Muscle layer of colon (tissue), 2 donors: ENCODE data around the gene KIF16B.
"Not testable (repeated sequence)": the region's sequence is repeated elsewhere in the genome, so short reads cannot be mapped to it uniquely, and the experiment has no call there.

Source experiments
- H3K27ac ChIP-seq: one replicate; pipeline ENCODE4 v1.7.0; 2013; ENCODE audit warnings: low read depth, mild to moderate bottlenecking, low read length, moderate library complexity
- H3K27me3 ChIP-seq, 2 donors: one replicate each; pipeline ENCODE4 v1.7.0; 2013; ENCODE audit warnings: low read length in 2 of 2, mild to moderate bottlenecking in 2 of 2; ENCODE audit not compliant: insufficient read depth in 2 of 2, control insufficient read depth in 1 of 2
- H3K36me3 ChIP-seq: one replicate; pipeline ENCODE4 v1.7.0; 2013; ENCODE audit warnings: mild to moderate bottlenecking, low read length; ENCODE audit not compliant: insufficient read depth
- H3K4me1 ChIP-seq: one replicate; pipeline ENCODE4 v1.7.0; 2013; ENCODE audit warnings: mild to moderate bottlenecking, low read length; ENCODE audit not compliant: insufficient read depth
- H3K4me3 ChIP-seq, 2 donors: one replicate each; pipeline ENCODE4 v1.7.0; 2013; ENCODE audit warnings: low read length in 2 of 2, low read depth in 1 of 2, mild to moderate bottlenecking in 1 of 2, moderate library complexity in 1 of 2
- H3K9ac ChIP-seq: one replicate; pipeline ENCODE4 v1.7.0; 2013; ENCODE audit warnings: low read length
- H3K9me3 ChIP-seq: one replicate; pipeline ENCODE4 v1.7.0; 2013; ENCODE audit warnings: mild to moderate bottlenecking, low read length
- donor health status: abdominal sarcoma.
- donor health status: Adenocarcinoma of cecum.

Gene KIF16B

GRCh38 chr20:16611817-16612216, 38.6 kb upstream of the KIF16B start:
- Histone ChIP-seq H3K4me3 (no peak overlapping the region), H3K9me3 (no peaks in the 10 kb centered on the region), H3K4me1 (peaks cover 20% of the 10 kb centered on the region)

GRCh38 chr20:16609066-16609465, 35.8 kb upstream of the KIF16B start:
- Histone ChIP-seq H3K9ac (no peak overlapping the region), H3K27ac (no peak overlapping the region), H3K4me3 (no peak overlapping the region), H3K9me3 (no peaks in the 10 kb centered on the region), H3K27me3 (no peaks in the 10 kb centered on the region), H3K36me3 (no peaks in the 10 kb centered on the region), H3K4me1 (peaks cover 16% of the 10 kb centered on the region)

More at GRCh38 chr20:16611817-16612216, 38.6 kb upstream of the KIF16B start:
- H3K27me3 ChIP-seq, result no peaks in the 10 kb centered on the region
- H3K36me3 ChIP-seq, result no peaks in the 10 kb centered on the region
- no peak overlapping the region for H3K27ac ChIP-seq
- no peak overlapping the region for H3K9ac ChIP-seq

GRCh38 chr20:16608277-16608650, 35.0 kb upstream of the KIF16B start:
- Histone ChIP-seq H3K4me1 (peaks cover 16% of the 10 kb centered on the region), H3K27ac (no peak overlapping the region), H3K4me3 (no peak overlapping the region), H3K27me3 (no peaks in the 10 kb centered on the region), H3K9ac (no peak overlapping the region), H3K9me3 (no peaks in the 10 kb centered on the region), H3K36me3 (no peaks in the 10 kb centered on the region)

DNA sequence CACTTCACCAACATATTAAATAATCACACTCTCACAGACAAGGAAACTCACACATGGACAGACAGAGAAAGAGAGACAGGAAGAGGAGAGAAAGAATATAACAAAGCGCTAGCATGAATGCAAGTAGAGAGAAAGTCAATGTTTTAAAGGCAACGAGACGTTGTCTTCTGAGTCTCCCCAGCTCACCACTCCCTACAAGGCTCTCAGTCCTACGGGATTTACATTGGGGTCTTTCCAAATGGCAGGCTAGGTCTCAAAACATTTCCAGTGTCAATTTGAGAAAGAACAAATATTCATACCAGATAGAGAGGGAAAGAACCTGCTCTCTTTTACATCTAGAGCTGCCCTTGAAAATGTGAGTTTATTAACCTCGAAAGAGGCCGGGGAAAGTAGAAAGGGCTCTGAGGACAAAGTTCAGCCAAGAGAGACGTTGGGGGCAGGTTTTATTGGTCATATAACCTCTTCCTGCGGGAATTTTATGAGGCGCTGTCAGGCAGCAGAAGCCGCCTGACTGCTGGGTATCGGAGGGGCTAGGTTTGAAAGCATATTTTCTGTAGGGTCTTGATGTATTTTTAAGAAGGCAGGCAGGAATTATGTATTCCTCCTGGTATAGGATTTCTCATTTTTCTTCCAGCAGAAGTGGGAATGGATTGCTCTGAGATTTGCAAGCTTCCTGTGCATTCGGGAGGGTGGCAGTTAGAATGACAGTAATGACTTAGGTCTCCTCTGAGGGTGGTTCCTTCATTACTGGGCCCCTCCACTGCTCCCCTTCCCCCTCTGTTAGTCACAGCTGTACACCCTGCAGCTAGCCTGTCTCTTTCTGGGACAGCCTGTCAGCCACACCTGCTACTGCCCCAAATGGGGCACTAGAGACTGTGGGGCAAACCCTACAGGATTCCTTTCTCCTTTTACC, 34.4 kb upstream of the KIF16B start:
- H3K27ac ChIP-seq, result no peak overlapping the region
- H3K4me3 ChIP-seq, result peak overlapping the region in 1 of 2 donors; percentile 14
- H3K27me3 ChIP-seq, result no peaks in the 10 kb centered on the region
- H3K36me3 ChIP-seq, result no peaks in the 10 kb centered on the region
- H3K4me1 ChIP-seq, result peaks cover 16% of the 10 kb centered on the region
- H3K9ac ChIP-seq, result no peak overlapping the region
- H3K9me3 ChIP-seq, result no peaks in the 10 kb centered on the region

DNA sequence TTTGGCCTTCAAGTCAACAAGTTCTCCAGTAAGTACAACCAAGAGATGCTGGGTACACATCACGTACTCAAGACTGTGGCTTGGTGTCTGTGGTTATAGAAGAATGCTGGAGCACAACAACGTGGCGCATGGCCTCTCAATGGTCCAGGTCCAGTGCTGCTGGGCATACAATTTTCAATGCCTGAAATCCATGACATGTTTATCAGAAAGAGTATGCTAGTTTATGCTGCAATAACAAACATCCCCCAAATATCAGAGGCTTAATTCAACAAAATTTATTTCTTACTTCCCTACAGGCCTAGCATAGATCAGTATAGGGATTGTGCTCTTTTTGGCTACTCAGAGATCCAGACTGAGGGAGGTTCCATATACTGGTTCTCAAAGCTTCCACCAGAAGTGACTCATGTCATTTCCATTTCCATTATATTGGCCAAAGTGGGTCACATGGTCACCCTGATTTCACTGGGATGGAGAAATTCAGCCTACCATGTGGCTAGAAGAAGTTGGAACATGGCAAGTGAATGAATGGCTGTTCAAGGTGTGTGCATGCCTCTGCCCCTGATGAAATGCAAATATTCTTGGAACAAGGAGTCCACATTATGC, 33.3 kb upstream of the KIF16B start:
- Histone ChIP-seq H3K4me1 (peaks cover 16% of the 10 kb centered on the region), H3K27ac (no peak overlapping the region), H3K27me3 (no peaks in the 10 kb centered on the region), H3K4me3 (no peak overlapping the region), H3K9ac (no peak overlapping the region), H3K9me3 (no peaks in the 10 kb centered on the region), H3K36me3 (no peaks in the 10 kb centered on the region)

- H3K9ac ChIP-seq, result no peak overlapping the region
- H3K9me3 ChIP-seq, result no peaks in the 10 kb centered on the region
- no peak overlapping the region for H3K4me3 ChIP-seq
- no peaks in the 10 kb centered on the region for H3K27me3 ChIP-seq
- H3K4me1 ChIP-seq, result no peaks in the 10 kb centered on the region
- H3K36me3 ChIP-seq, result no peaks in the 10 kb centered on the region
- no peak overlapping the region for H3K27ac ChIP-seq
Observed at GRCh38 chr20:16601047-16601446, 27.8 kb upstream of the KIF16B start.

DNA sequence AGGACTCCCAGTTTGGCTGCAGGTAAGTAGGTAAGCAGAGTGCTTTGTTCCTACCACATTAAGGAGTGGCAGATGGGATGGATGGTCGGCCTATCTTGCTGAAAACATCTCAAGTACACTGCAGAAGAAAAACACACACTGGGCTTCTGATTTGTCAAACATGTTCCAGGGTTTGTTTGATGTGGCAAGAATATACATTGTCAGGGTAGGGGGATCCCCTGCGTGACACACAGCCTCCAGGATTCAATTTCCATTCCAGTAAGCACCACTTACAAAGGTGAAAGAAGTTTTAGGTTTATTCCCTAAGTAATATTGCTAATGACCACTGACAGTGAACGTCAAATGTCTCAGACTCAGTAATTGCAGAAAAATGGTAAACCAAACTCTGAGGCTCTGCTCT, 26.0 kb upstream of the KIF16B start:
- no peak overlapping the region for H3K9ac ChIP-seq
- no peak overlapping the region for H3K27ac ChIP-seq
- no peak overlapping the region for H3K4me3 ChIP-seq
- no peaks in the 10 kb centered on the region for H3K4me1 ChIP-seq
- H3K36me3 ChIP-seq, result no peaks in the 10 kb centered on the region
- no peaks in the 10 kb centered on the region for H3K9me3 ChIP-seq
- no peaks in the 10 kb centered on the region for H3K27me3 ChIP-seq

- Histone ChIP-seq H3K4me3 (no peak overlapping the region), H3K27me3 (no peaks in the 10 kb centered on the region), H3K27ac (no peak overlapping the region), H3K4me1 (no peaks in the 10 kb centered on the region), H3K9ac (no peak overlapping the region), H3K36me3 (no peaks in the 10 kb centered on the region), H3K9me3 (no peaks in the 10 kb centered on the region)
Observed at GRCh38 chr20:16596991-16597390, 23.7 kb upstream of the KIF16B start.

DNA sequence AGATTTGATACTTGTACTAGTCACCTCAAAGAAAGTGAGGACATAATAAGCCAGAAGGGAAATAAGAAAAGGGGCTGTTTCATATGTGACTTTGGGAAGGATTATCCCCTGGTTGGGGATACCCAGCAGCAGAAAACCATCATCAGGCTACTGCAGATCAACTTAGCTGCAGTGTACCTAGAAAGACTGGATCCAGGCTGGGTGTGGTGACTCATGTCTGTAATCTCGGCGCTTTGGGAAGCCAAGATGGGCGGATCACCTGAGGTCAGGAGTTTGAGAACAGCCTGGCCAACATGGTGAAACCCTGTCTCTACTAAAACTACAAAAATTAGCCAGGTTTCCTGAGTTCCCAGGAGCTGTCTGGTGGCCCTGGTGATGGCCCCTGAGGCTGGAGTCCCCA, 23.2 kb upstream of the KIF16B start:
- not testable (repeated sequence) for H3K9me3 ChIP-seq, H3K27ac ChIP-seq, H3K4me3 ChIP-seq, H3K4me1 ChIP-seq, H3K27me3 ChIP-seq, H3K9ac ChIP-seq, H3K36me3 ChIP-seq

DNA sequence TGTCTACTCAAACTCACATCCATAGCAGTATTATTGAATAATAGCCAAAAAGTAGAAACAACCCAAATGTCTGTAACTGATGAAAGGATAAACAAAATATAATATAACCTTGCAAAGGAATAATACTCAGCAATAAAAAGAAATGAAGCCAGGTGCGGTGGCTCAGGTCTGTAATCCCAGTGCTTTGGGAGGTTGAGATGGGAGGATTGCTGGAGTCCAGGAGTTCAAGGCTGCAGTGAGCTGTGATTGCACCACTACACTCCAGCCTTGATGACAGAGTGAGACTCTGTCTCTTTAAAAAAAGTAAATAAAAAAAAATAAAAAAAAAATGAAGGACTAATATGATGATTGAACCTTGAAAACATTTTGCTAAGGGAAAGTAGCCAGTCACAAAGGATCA, 22.1 kb upstream of the KIF16B start:
- Histone ChIP-seq H3K27ac (no peak overlapping the region), H3K9me3 (no peaks in the 10 kb centered on the region), H3K4me3 (no peak overlapping the region), H3K36me3 (no peaks in the 10 kb centered on the region), H3K4me1 (no peaks in the 10 kb centered on the region), H3K27me3 (no peaks in the 10 kb centered on the region), H3K9ac (no peak overlapping the region)

DNA sequence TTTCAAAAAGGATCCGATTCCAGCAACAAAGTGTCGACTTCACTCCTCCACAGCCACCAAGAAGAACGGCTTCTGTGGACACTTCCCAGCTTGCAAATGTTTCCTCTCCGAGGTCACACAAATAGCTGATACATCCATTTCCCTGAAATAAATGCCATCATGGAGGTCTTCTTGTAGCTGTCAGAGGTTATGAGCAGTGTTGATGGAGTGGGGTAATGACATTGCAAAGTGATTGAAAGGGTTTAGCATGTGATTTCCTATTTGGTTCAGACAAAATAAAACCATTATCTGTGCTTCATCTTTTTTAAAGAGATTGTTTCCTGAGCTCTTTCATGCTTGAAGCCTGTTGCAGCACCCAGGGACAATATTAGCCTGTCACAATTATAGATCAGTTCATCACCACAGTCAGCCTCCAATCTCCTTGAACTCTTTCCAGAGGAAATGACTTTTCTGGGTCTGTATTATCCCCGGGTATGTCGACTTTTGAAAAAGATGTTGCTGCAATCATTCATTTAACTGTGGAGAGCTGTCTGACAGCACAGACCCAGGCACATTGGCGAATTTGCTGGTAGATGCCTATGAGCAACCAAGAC, 16.9 kb upstream of the KIF16B start:
- H3K9me3 ChIP-seq, result no peaks in the 10 kb centered on the region
- no peaks in the 10 kb centered on the region for H3K36me3 ChIP-seq
- no peaks in the 10 kb centered on the region for H3K4me1 ChIP-seq
- no peak overlapping the region for H3K4me3 ChIP-seq
- no peak overlapping the region for H3K9ac ChIP-seq
- H3K27me3 ChIP-seq, result no peaks in the 10 kb centered on the region
- no peak overlapping the region for H3K27ac ChIP-seq
